ENCODE measurements around the gene SCNN1A.

SCNN1A gene

DNA sequence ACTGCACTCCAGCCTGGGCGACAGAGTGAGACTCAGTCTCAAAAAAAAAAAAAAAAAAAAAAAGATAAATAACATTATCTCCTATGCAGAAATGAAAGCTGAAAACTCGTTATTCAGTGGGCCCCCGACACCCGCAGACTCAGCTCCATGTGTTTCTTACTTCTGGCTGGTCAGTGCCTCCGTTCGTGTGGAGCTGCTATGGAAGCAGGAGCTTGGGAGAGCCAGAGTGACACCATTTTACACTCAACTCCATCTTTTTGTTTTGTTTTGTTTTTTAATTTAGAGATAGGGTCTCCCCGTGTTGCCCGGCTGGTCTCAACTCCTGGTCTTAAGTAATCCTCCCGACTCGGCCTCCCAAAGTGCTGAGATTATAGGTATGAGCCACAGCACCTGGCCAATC is 78.2 kb downstream of the SCNN1A start:
- no peak overlapping the region for H3K4me3 ChIP-seq (ENCODE audit: low read length)
- H2AFZ ChIP-seq (ENCODE audit: low read depth, low read length) = no peak overlapping the region
- no peaks in the 10 kb centered on the region for H3K36me3 ChIP-seq (ENCODE audit: insufficient read depth, low read length)
- H3K9me3 ChIP-seq (ENCODE audit: low read length) = no peaks in the 10 kb centered on the region
- no peaks in the 10 kb centered on the region for H3K27me3 ChIP-seq (ENCODE audit: insufficient read depth, low read length)
- peaks cover 25% of the 10 kb centered on the region for H3K4me1 ChIP-seq (ENCODE audit: insufficient read depth, low read length)

All from neuron (in vitro differentiated cells).